Mesenchymal stem cell (in vitro differentiated cells and primary cell): Measurements from ENCODE around the gene CAPSL.

Experiments used
- DNase-seq: peaks from one replicate; pipeline ENCODE4 v3.0.0-alpha.2; 2013
- H2AFZ ChIP-seq: one replicate; pipeline ENCODE4 v1.6.1; 2013; ENCODE audit warnings: low read depth, mild to moderate bottlenecking, control low read depth, inconsistent platforms, low read length, moderate library complexity
- H2AK5ac ChIP-seq: 2 replicates; pipeline ENCODE4 v1.6.1; 2013; ENCODE audit warnings: low read length, moderate library complexity, mild to moderate bottlenecking, inconsistent platforms; ENCODE audit not compliant: severe bottlenecking
- H2BK120ac ChIP-seq: one replicate; pipeline ENCODE4 v1.6.1; 2013; ENCODE audit warnings: low read depth, mild to moderate bottlenecking, inconsistent platforms, low read length, moderate library complexity
- H2BK12ac ChIP-seq, 2 experiments: one replicate each; pipeline ENCODE4 v1.6.1; 2013; ENCODE audit warnings: inconsistent platforms in 2 of 2, low read length in 2 of 2, mild to moderate bottlenecking in 2 of 2, moderate library complexity in 2 of 2, control low read depth in 1 of 2
- H2BK15ac ChIP-seq: one replicate; pipeline ENCODE4 v1.6.1; 2013; ENCODE audit warnings: mild to moderate bottlenecking, low read depth, inconsistent platforms; ENCODE audit not compliant: poor library complexity, severe bottlenecking
- H2BK5ac ChIP-seq: 2 replicates; pipeline ENCODE4 v1.6.1; 2013; ENCODE audit warnings: low read depth, mild to moderate bottlenecking, low read length, control low read depth, inconsistent platforms; ENCODE audit not compliant: poor library complexity, severe bottlenecking
- H3K14ac ChIP-seq, 2 experiments: one replicate each; pipeline ENCODE4 v1.6.1; 2013; ENCODE audit warnings: inconsistent platforms in 2 of 2, low read length in 2 of 2, control low read depth in 1 of 2, mild to moderate bottlenecking in 1 of 2, moderate library complexity in 1 of 2
- H3K18ac ChIP-seq, 2 experiments: one replicate each; pipeline ENCODE4 v1.6.1; 2013; ENCODE audit warnings: inconsistent platforms in 2 of 2, low read length in 2 of 2, control low read depth in 1 of 2, low read depth in 1 of 2, mild to moderate bottlenecking in 1 of 2
- H3K23ac ChIP-seq, 2 experiments: one replicate each; pipeline ENCODE4 v1.6.1; 2013; ENCODE audit warnings: inconsistent platforms in 2 of 2, low read length in 2 of 2, mild to moderate bottlenecking in 2 of 2, moderate library complexity in 2 of 2, control low read depth in 1 of 2
- H3K27ac ChIP-seq: 2 replicates; pipeline ENCODE4 v1.5.1; 2013; ENCODE audit warnings: mild to moderate bottlenecking, moderate library complexity, low read length, control low read depth, inconsistent platforms; ENCODE audit not compliant: poor library complexity, severe bottlenecking
- H3K27me3 ChIP-seq, 2 experiments: 2 replicates each; pipeline versions ENCODE4 v1.6.1 to v1.7.0; 2013; ENCODE audit warnings: low read length in 2 of 2, mild to moderate bottlenecking in 2 of 2, moderate library complexity in 2 of 2, control low read depth in 1 of 2, inconsistent platforms in 1 of 2; ENCODE audit not compliant: control insufficient read depth in 1 of 2, insufficient read depth in 1 of 2
- H3K36me3 ChIP-seq, 2 experiments: 2 replicates each; pipeline versions ENCODE4 v1.6.1 to v1.7.0; 2013; ENCODE audit warnings: low read length in 2 of 2, control low read depth in 1 of 2, inconsistent platforms in 1 of 2, low read depth in 1 of 2, mild to moderate bottlenecking in 1 of 2; ENCODE audit not compliant: insufficient read depth in 2 of 2, control insufficient read depth in 1 of 2
- H3K4ac ChIP-seq, 2 experiments: one replicate each; pipeline ENCODE4 v1.6.1; 2013; ENCODE audit warnings: inconsistent platforms in 2 of 2, low read length in 2 of 2, mild to moderate bottlenecking in 2 of 2, moderate library complexity in 2 of 2, control low read depth in 1 of 2, low read depth in 1 of 2
- H3K4me1 ChIP-seq: 2 replicates; pipeline ENCODE4 v1.6.1; 2013; ENCODE audit warnings: low read depth, low read length, control low read depth; ENCODE audit not compliant: control insufficient read depth, insufficient read depth
- H3K4me2 ChIP-seq: 2 replicates; pipeline ENCODE4 v1.6.1; 2013; ENCODE audit warnings: low read length, mild to moderate bottlenecking, inconsistent platforms; ENCODE audit not compliant: poor library complexity, severe bottlenecking
- H3K4me3 ChIP-seq, 2 experiments: 2 replicates each; pipeline versions ENCODE4 v1.5.1 to v1.7.0; 2013; ENCODE audit warnings: low read length in 2 of 2, mild to moderate bottlenecking in 2 of 2, control low read depth in 1 of 2, low read depth in 1 of 2; ENCODE audit not compliant: insufficient read depth in 1 of 2
- H3K79me1 ChIP-seq: replicated peaks from 2 replicates; pipeline ENCODE4 v1.6.1; 2013; ENCODE audit warnings: mild to moderate bottlenecking, control low read depth, low read length, inconsistent platforms; ENCODE audit not compliant: poor library complexity, severe bottlenecking
- H3K9ac ChIP-seq: 2 replicates; pipeline ENCODE4 v1.7.0; 2013; ENCODE audit warnings: mild to moderate bottlenecking, low read length, moderate library complexity
- H3K9me3 ChIP-seq: 2 replicates; pipeline ENCODE4 v1.7.0; 2013; ENCODE audit warnings: mild to moderate bottlenecking, low read length; ENCODE audit not compliant: control insufficient read depth
- H4K8ac ChIP-seq: one replicate; pipeline ENCODE4 v1.6.1; 2013; ENCODE audit warnings: inconsistent platforms, mild to moderate bottlenecking, low read length, moderate library complexity
- H4K91ac ChIP-seq: one replicate; pipeline ENCODE4 v1.6.1; 2013; ENCODE audit warnings: mild to moderate bottlenecking, low read length, inconsistent platforms
- WGBS: methylation state at CpG from one replicate; pipeline ENCODE4 v1.1.7; 2013; ENCODE audit warnings: mixed read lengths; 5-methylcytosine and 5-hydroxymethylcytosine counted together

Gene CAPSL

DNA sequence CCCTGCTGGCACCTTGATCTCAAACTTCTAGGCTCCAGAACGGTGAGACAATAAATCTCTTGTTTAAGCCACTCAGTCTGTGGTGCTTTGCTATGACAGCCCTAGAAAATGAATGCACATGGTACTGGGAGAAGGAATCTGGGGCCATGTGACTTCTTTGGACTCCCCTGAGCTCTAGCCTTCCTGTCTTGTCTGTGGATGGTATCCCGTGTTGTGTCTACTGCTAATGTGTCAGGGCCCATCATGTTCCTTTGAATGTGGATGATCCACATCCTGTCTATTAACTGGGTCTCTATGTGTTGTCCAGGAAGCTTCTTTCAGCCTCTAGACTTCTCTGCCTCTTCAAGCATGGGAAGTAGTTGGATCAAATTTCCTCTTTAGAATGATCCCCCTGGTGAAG is 56.7 kb downstream of the CAPSL start:
- no peak overlapping the region for H3K4me3 ChIP-seq
- no peaks in the 10 kb centered on the region for H3K27me3 ChIP-seq
- H2BK15ac ChIP-seq: no peak overlapping the region
- H3K4ac ChIP-seq: peak overlapping the region in 1 of 2 experiments; percentile 22
- H3K36me3 ChIP-seq: no peaks in the 10 kb centered on the region
- WGBS: 76% methylated on average over 2 of the region's 2 CpGs
- no peak overlapping the region for H3K4me2 ChIP-seq
- H3K23ac ChIP-seq: no peak overlapping the region
- H3K27ac ChIP-seq: no peak overlapping the region
- H4K91ac ChIP-seq: no peak overlapping the region
- H3K4me1 ChIP-seq: peaks cover 1% of the 10 kb centered on the region
- no peaks in the 10 kb centered on the region for H3K9me3 ChIP-seq
- H2AFZ ChIP-seq: no peak overlapping the region
- no peak overlapping the region for H2BK120ac ChIP-seq
- no peak for DNase-seq
- no peak overlapping the region for H4K8ac ChIP-seq
- no peaks in the 10 kb centered on the region for H3K79me1 ChIP-seq
- H2BK12ac ChIP-seq: peak overlapping the region; percentile 2 to 77
- H3K14ac ChIP-seq: peak overlapping the region in 1 of 2 experiments; percentile 57
- H2BK5ac ChIP-seq: no peak overlapping the region
- H2AK5ac ChIP-seq: no peak overlapping the region
- H3K9ac ChIP-seq: no peak overlapping the region
- no peak overlapping the region for H3K18ac ChIP-seq

- Histone ChIP-seq H2AK5ac (no peak overlapping the region), H3K4ac (no peak overlapping the region), H4K91ac (no peak overlapping the region), H3K36me3 (no peaks in the 10 kb centered on the region), H4K8ac (no peak overlapping the region), H3K18ac (no peak overlapping the region), H3K27me3 (no peaks in the 10 kb centered on the region), H3K4me2 (no peak overlapping the region), H2BK120ac (no peak overlapping the region), H3K27ac (no peak overlapping the region), H3K9me3 (no peaks in the 10 kb centered on the region), H3K79me1 (no peaks in the 10 kb centered on the region), H2BK15ac (no peak overlapping the region), H3K4me3 (no peak overlapping the region), H2BK12ac (no peak overlapping the region), H3K14ac (no peak overlapping the region), H3K4me1 (peaks cover 1% of the 10 kb centered on the region), H2AFZ (no peak overlapping the region), H3K23ac (no peak overlapping the region), H2BK5ac (no peak overlapping the region), H3K9ac (no peak overlapping the region)
- WGBS: 100% methylated on average over 1 of the region's 1 CpG
- no peak for DNase-seq
Observed at GRCh38 chr5:35880156-35880555, 58.3 kb downstream of the CAPSL start.

DNA sequence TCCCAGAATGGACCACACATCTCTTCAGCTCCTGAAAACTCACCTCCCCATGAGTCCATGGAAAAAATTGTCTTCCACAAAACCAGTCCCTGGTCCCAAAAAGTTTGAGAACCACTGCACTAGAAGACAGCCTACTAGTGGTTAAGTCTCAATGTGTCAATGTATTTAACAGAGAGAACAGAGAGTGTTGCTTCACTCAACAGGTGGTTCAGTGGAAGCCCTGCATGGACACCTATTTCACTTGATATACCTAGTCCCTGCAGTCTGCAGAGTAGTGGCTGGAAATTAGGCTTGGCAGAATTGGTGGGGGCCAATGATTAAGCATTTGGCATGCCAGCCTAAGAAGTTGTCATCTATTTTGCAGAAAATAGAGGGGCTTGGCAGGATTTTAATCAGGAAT is 58.8 kb downstream of the CAPSL start:
- H2AK5ac ChIP-seq: no peak overlapping the region
- no peak overlapping the region for H3K9ac ChIP-seq
- no peaks in the 10 kb centered on the region for H3K27me3 ChIP-seq
- no peak overlapping the region for H2BK12ac ChIP-seq
- no peaks in the 10 kb centered on the region for H3K9me3 ChIP-seq
- no peak overlapping the region for H3K14ac ChIP-seq
- H3K18ac ChIP-seq: no peak overlapping the region
- H3K4ac ChIP-seq: no peak overlapping the region
- no peak overlapping the region for H3K4me3 ChIP-seq
- H2BK5ac ChIP-seq: no peak overlapping the region
- DNase-seq: no peak
- no peaks in the 10 kb centered on the region for H3K36me3 ChIP-seq
- no peak overlapping the region for H3K4me2 ChIP-seq
- H4K91ac ChIP-seq: no peak overlapping the region
- H2BK120ac ChIP-seq: no peak overlapping the region
- peaks cover 1% of the 10 kb centered on the region for H3K4me1 ChIP-seq
- no peak overlapping the region for H2AFZ ChIP-seq
- no peak overlapping the region for H2BK15ac ChIP-seq
- H4K8ac ChIP-seq: no peak overlapping the region
- no peak overlapping the region for H3K23ac ChIP-seq
- H3K79me1 ChIP-seq: no peaks in the 10 kb centered on the region
- no peak overlapping the region for H3K27ac ChIP-seq

DNA sequence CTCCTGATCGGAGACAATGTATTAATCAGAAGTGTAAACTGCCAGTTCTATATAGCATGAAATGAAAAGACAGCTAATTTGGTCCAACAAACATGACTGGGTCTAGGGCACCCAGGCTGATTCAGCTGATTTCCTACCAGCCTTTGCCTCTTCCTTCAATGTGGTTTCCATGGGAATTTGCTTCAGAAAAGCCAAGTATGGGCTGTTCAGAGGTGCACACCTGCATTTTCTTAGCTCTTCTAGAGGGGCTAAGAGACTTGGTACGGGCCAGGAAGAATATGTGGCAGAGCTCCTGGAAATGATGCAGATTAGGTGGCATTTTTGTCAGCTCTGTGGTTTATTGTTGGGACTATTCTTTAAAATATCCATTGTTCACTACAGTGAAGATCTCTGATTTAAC is 59.3 kb downstream of the CAPSL start:
- Histone ChIP-seq H3K4me3 (no peak overlapping the region), H3K4me2 (no peak overlapping the region), H2BK5ac (no peak overlapping the region), H3K18ac (peak overlapping the region in 1 of 2 experiments; percentile 2), H2AK5ac (no peak overlapping the region), H3K9ac (no peak overlapping the region), H4K8ac (no peak overlapping the region), H3K79me1 (no peaks in the 10 kb centered on the region), H2BK15ac (no peak overlapping the region), H3K36me3 (no peaks in the 10 kb centered on the region), H2BK12ac (no peak overlapping the region), H2BK120ac (no peak overlapping the region), H3K4me1 (no peaks in the 10 kb centered on the region), H3K9me3 (no peaks in the 10 kb centered on the region), H3K27ac (no peak overlapping the region), H3K23ac (no peak overlapping the region), H3K4ac (no peak overlapping the region), H3K27me3 (no peaks in the 10 kb centered on the region), H2AFZ (no peak overlapping the region), H4K91ac (no peak overlapping the region), H3K14ac (no peak overlapping the region)
- 86% methylated on average over 2 of the region's 2 CpGs for WGBS
- no peak for DNase-seq
